ENCODE data around the gene LCE3A.

DNA sequence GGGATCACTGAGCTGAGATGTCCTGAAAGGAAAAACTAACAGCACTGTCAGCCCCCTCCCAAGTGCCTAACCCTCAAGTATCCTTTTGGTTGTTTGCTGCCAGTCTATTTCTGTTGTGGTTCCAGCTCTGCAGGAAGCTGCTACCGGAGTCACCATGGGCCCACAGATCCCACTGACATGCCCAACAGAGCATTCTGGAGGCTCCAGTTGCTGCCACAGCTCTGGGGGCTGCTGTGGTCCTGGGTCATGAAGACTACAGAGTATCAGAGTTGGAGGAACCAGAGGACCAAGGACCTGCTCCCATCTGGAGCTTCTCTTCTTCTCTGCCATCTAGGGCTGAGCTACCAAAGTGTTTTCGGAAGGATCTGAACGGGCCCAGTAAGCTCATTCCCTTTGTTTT is 910 bp downstream of the LCE3A start:
- TF ChIP-seq, protein P1, sequence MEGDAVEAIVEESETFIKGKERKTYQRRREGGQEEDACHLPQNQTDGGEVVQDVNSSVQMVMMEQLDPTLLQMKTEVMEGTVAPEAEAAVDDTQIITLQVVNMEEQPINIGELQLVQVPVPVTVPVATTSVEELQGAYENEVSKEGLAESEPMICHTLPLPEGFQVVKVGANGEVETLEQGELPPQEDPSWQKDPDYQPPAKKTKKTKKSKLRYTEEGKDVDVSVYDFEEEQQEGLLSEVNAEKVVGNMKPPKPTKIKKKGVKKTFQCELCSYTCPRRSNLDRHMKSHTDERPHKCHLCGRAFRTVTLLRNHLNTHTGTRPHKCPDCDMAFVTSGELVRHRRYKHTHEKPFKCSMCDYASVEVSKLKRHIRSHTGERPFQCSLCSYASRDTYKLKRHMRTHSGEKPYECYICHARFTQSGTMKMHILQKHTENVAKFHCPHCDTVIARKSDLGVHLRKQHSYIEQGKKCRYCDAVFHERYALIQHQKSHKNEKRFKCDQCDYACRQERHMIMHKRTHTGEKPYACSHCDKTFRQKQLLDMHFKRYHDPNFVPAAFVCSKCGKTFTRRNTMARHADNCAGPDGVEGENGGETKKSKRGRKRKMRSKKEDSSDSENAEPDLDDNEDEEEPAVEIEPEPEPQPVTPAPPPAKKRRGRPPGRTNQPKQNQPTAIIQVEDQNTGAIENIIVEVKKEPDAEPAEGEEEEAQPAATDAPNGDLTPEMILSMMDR (IDR thresholded peaks at IDR 0.05), result no peak
- TF ChIP-seq EP300 (IDR thresholded peaks at IDR 0.05) (no peak), POLR2AphosphoS5 (IDR thresholded peaks at IDR 0.05) (no peak), POLR2A (IDR thresholded peaks at IDR 0.05) (no peak)
